Measurements from ENCODE around the gene SLC4A1AP.
"Not testable (repeated sequence)": the region's sequence is repeated elsewhere in the genome, so short reads cannot be mapped to it uniquely, and the experiment has no call there.

SLC4A1AP gene

DNA sequence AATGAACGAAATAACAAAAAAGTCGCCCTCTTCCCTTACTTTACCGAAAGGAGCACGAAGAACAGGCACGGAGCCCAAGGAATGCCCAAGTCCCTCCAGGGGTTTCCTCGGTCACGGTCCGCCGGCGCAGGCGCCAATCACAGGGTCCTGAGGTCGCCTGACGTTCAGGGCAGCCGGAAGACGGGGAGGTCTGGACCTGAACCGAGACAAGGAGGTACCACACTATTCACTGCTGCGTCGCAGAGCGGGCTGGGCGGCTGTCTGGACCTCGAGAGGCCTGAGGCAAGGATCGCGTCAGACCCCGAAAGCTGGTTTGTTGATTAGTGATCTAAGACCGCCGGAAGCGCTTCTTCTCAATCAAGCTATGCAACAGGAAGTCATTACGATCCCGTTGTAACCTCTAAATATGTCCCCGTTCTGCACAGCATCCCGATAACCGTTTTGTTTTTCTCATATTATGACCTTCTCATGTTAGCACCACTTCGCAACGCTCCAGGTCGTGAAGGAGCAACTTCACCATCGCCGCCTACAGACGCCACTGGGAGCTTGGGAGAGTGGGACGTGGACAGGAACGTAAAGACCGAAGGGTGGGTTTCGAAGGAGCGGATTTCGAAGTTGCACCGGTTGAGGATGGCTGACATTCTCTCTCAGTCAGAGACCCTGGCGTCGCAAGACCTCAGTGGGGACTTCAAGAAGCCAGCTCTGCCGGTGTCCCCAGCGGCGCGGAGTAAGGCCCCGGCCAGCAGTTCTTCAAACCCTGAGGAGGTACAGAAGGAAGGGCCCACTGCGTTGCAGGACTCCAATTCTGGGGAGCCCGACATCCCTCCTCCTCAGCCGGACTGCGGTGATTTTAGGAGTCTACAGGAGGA is at the start of gene SLC4A1AP, which contains the start of gene SUPT7L:
SLC4A1AP (plus strand) TSS at position 605 of the 869 bp plus-strand sequence; CDS start at position 631, 26 bp downstream.
SUPT7L (minus strand) TSS at position 330 of the 869 bp plus-strand sequence. CDS start 1,422 bp downstream, outside the sequence.
- Mint-ChIP-seq H3K4me3 (peak within 1 kb of the TSS; percentile 99), H3K27me3 (no peaks in the 10 kb centered on the region), H3K9me3 (no peaks in the 10 kb centered on the region), H3K4me1 (peaks cover 65% of the 10 kb centered on the region), H3K27ac (peak within 1 kb of the TSS; percentile 98), H3K36me3 (peaks cover 32% of the 10 kb centered on the region)
- peak; percentile 91 for ATAC-seq

- peaks cover 52% of the 10 kb centered on the region for H3K36me3 Mint-ChIP-seq
- H3K4me1 Mint-ChIP-seq, result no peaks in the 10 kb centered on the region
- H3K27ac Mint-ChIP-seq, result no peak overlapping the region
- no peak for ATAC-seq
- H3K9me3 Mint-ChIP-seq, result no peaks in the 10 kb centered on the region
- no peaks in the 10 kb centered on the region for H3K27me3 Mint-ChIP-seq
- no peak overlapping the region for H3K4me3 Mint-ChIP-seq
Observed at GRCh38 chr2:27613985-27614384, 49.7 kb upstream of the SLC4A1AP start.

GRCh38 chr2:27615316-27615715 is 48.4 kb upstream of the SLC4A1AP start:
- H3K27ac Mint-ChIP-seq, result no peak overlapping the region
- H3K4me3 Mint-ChIP-seq, result no peak overlapping the region
- no peak for ATAC-seq
- H3K4me1 Mint-ChIP-seq, result no peaks in the 10 kb centered on the region
- H3K36me3 Mint-ChIP-seq, result peaks cover 60% of the 10 kb centered on the region
- no peaks in the 10 kb centered on the region for H3K9me3 Mint-ChIP-seq
- H3K27me3 Mint-ChIP-seq, result no peaks in the 10 kb centered on the region

GRCh38 chr2:27621524-27621923 is 42.2 kb upstream of the SLC4A1AP start:
- Mint-ChIP-seq H3K9me3 (no peaks in the 10 kb centered on the region), H3K4me1 (no peaks in the 10 kb centered on the region), H3K27me3 (no peaks in the 10 kb centered on the region), H3K4me3 (no peak overlapping the region), H3K36me3 (peaks cover 69% of the 10 kb centered on the region), H3K27ac (peak overlapping the region; percentile 66)
- no peak for ATAC-seq

DNA sequence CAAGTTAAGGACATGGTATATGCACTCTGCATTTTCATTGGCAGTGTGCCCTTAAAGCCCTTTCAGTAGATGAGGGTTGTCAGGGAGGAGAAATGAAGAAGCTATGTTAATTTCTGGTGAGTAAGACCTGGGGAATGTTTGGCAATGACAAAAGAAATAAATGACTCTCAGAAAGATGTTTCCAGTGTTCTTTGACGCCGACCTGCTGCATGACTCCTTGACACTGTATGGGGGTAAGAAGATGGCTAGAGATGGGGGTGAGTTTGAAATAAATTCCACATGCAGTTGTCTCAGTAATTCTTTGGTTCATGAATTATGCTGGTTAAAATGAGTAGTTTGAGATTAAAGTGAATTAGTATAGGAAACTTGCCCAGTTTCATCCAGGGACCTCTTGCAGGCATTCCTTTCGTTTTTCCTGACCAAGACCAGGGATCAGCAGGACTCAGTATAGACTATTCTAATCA is 40.7 kb upstream of the SLC4A1AP start:
- peaks cover 59% of the 10 kb centered on the region for H3K36me3 Mint-ChIP-seq
- no peaks in the 10 kb centered on the region for H3K4me1 Mint-ChIP-seq
- no peaks in the 10 kb centered on the region for H3K9me3 Mint-ChIP-seq
- ATAC-seq, result no peak
- no peak overlapping the region for H3K27ac Mint-ChIP-seq
- H3K4me3 Mint-ChIP-seq, result no peak overlapping the region
- no peaks in the 10 kb centered on the region for H3K27me3 Mint-ChIP-seq

DNA sequence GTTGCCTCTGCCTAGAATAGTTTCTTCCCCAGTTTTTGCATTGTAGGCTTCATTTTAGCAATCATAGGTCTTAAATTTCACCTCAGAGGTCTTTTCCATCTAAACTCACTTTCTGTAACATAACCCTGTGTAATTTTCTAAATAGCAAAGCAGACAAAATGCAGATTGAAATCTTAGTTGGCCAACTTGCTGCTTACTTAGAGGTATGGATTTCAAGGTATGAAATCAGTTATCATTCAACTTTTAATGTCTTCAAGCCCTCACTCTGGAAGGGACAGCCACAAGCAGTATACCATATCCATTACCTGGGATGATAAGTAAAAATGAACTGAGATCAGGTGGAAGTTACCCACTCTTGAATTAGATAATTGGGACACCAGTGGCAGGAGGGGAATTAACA is 38.7 kb upstream of the SLC4A1AP start:
- no peak overlapping the region for H3K27ac Mint-ChIP-seq
- no peak for ATAC-seq
- H3K27me3 Mint-ChIP-seq, result no peaks in the 10 kb centered on the region
- H3K36me3 Mint-ChIP-seq, result peaks cover 48% of the 10 kb centered on the region
- no peaks in the 10 kb centered on the region for H3K9me3 Mint-ChIP-seq
- no peaks in the 10 kb centered on the region for H3K4me1 Mint-ChIP-seq
- no peak overlapping the region for H3K4me3 Mint-ChIP-seq

GRCh38 chr2:27626323-27626722 is 37.4 kb upstream of the SLC4A1AP start:
- not testable (repeated sequence) for H3K27ac Mint-ChIP-seq, H3K4me1 Mint-ChIP-seq, H3K27me3 Mint-ChIP-seq, H3K4me3 Mint-ChIP-seq, H3K9me3 Mint-ChIP-seq, ATAC-seq
- H3K36me3 Mint-ChIP-seq, result peaks cover 40% of the 10 kb centered on the region

DNA sequence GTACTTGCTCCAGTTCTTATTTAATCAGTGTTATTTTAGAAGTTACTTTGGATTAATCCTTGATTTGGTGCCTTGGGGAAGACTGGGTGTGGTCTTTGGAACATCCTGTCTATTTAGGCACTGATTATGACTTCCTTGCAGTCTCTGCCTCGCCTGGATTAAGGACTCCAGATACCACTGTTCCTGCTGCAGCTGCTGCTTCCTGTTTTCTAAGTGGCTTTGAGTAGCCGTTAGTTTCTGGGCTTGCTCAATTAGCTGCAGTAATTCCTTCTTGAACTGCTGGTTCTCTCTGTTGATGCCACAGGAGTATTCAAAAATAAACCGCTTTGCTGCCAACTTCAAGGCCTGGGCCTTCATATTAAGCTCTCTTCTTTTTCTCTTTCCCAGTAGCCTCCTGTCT is 36.8 kb upstream of the SLC4A1AP start:
- not testable (repeated sequence) for ATAC-seq, H3K4me1 Mint-ChIP-seq, H3K9me3 Mint-ChIP-seq, H3K27ac Mint-ChIP-seq, H3K4me3 Mint-ChIP-seq, H3K27me3 Mint-ChIP-seq
- H3K36me3 Mint-ChIP-seq, result peaks cover 37% of the 10 kb centered on the region

GRCh38 chr2:27627963-27628766 is 35.5 kb upstream of the SLC4A1AP start:
- ATAC-seq, result peak; percentile 50

DNA sequence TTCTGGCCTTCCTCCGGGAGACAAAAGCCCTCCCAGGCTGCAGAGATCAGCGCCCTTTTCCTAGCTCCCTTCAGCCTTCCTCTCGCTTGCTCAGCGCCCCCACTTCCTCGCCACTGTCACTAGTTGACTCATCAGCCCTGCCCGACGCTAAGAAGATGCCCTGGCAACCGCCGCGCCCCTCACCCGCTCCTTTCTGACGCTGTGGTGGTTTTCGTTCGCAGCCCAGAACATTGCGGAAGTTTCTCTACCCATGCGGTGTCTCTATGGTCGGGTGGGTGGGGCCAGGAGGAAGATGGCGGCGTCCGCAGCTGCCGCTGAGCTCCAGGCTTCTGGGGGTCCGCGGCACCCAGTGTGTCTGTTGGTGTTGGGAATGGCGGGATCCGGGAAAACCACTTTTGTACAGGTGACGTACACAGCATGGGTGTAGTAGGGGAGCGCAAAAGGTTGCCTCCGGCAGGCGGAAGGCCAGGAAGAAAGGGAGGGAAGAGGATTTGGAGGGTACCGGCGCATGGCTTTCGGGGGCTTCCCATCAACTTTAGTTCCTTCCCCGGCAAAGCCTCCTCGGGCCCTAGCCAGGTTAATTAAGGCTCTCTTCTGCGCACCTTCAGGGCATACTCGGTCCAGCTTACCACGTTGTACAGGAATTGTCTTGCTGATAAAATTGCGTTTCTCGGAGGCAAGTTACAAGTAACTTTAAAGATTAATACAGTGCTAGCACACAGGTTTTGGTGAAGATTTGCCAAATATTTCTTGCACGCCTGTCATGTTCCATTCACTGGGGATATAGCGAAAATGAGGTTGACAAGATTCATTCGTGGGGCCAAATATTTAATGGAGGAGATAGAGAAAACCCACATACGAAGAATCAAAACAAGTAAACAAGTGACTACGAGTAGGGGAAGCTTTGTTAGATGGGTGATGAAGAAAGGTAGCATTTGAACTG is 34.7 kb upstream of the SLC4A1AP start, which contains the start of the genes CCDC121 and GPN1:
CCDC121 (minus strand) TSS at position 246 of the 943 bp plus-strand sequence. CDS start 1,213 bp downstream, outside the sequence.
GPN1 (plus strand) TSS at position 284 of the 943 bp plus-strand sequence; CDS start at position 293, 9 bp downstream.
- Mint-ChIP-seq H3K27ac (no peak within 1 kb of the TSS), H3K27me3 (no peaks in the 10 kb centered on the region), H3K4me1 (no peaks in the 10 kb centered on the region), H3K36me3 (peaks cover 30% of the 10 kb centered on the region), H3K9me3 (no peaks in the 10 kb centered on the region), H3K4me3 (no peak within 1 kb of the TSS)
- ATAC-seq, result peak; percentile 100

More at GRCh38 chr2:27627963-27628766, 35.5 kb upstream of the SLC4A1AP start:
- H3K27ac Mint-ChIP-seq, result no peak overlapping the region
- H3K4me3 Mint-ChIP-seq, result no peak overlapping the region
- no peaks in the 10 kb centered on the region for H3K4me1 Mint-ChIP-seq
- peaks cover 32% of the 10 kb centered on the region for H3K36me3 Mint-ChIP-seq
- H3K27me3 Mint-ChIP-seq, result no peaks in the 10 kb centered on the region
- H3K9me3 Mint-ChIP-seq, result no peaks in the 10 kb centered on the region

GRCh38 chr2:27630257-27630656 is 33.4 kb upstream of the SLC4A1AP start:
- not testable (repeated sequence) for H3K27ac Mint-ChIP-seq, ATAC-seq, H3K4me1 Mint-ChIP-seq, H3K9me3 Mint-ChIP-seq, H3K27me3 Mint-ChIP-seq, H3K4me3 Mint-ChIP-seq
- H3K36me3 Mint-ChIP-seq, result peaks cover 33% of the 10 kb centered on the region

DNA sequence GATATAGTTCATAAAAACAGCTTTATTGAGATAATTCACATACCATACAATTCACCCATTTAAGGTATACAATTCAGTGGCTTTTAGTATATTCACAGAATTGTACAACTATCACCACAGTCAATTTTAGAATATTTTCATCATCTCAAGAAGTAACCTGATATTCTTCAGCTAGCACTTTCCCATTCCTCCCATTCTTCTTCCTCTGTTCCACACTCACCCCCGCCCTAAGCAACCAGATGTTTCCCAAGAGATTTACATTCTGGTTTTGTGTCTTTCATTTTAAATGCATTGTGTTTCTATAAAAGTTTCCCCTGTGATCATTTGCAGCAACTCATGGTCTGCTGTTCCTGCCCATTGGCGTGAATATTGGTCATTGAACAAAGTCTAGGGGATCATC is 29.4 kb upstream of the SLC4A1AP start:
- H3K27ac Mint-ChIP-seq, result no peak overlapping the region
- H3K4me1 Mint-ChIP-seq, result no peaks in the 10 kb centered on the region
- H3K27me3 Mint-ChIP-seq, result no peaks in the 10 kb centered on the region
- H3K4me3 Mint-ChIP-seq, result no peak overlapping the region
- H3K36me3 Mint-ChIP-seq, result peaks cover 52% of the 10 kb centered on the region
- H3K9me3 Mint-ChIP-seq, result no peaks in the 10 kb centered on the region
- no peak for ATAC-seq

GRCh38 chr2:27636766-27637165 is 26.9 kb upstream of the SLC4A1AP start:
- ATAC-seq, result no peak
- H3K27ac Mint-ChIP-seq, result no peak overlapping the region
- H3K9me3 Mint-ChIP-seq, result no peaks in the 10 kb centered on the region
- no peaks in the 10 kb centered on the region for H3K4me1 Mint-ChIP-seq
- no peak overlapping the region for H3K4me3 Mint-ChIP-seq
- peaks cover 66% of the 10 kb centered on the region for H3K36me3 Mint-ChIP-seq
- H3K27me3 Mint-ChIP-seq, result no peaks in the 10 kb centered on the region

GRCh38 chr2:27638037-27638637 is 25.6 kb upstream of the SLC4A1AP start:
- H3K27me3 Mint-ChIP-seq, result no peaks in the 10 kb centered on the region
- no peak overlapping the region for H3K4me3 Mint-ChIP-seq
- no peak overlapping the region for H3K27ac Mint-ChIP-seq
- H3K36me3 Mint-ChIP-seq, result peaks cover 66% of the 10 kb centered on the region
- H3K4me1 Mint-ChIP-seq, result no peaks in the 10 kb centered on the region
- H3K9me3 Mint-ChIP-seq, result no peaks in the 10 kb centered on the region
- no peak for ATAC-seq

Measured in stimulated activated memory B cell treated with anti-CD40 and anti-IgM and Interleukin-4, amounts not matched to agents 10 μg/mL and 1 μg/mL and 100 μg/mL, for 72 hours (primary cell).